Measurements from ENCODE around the gene CAMK1D.

DNA sequence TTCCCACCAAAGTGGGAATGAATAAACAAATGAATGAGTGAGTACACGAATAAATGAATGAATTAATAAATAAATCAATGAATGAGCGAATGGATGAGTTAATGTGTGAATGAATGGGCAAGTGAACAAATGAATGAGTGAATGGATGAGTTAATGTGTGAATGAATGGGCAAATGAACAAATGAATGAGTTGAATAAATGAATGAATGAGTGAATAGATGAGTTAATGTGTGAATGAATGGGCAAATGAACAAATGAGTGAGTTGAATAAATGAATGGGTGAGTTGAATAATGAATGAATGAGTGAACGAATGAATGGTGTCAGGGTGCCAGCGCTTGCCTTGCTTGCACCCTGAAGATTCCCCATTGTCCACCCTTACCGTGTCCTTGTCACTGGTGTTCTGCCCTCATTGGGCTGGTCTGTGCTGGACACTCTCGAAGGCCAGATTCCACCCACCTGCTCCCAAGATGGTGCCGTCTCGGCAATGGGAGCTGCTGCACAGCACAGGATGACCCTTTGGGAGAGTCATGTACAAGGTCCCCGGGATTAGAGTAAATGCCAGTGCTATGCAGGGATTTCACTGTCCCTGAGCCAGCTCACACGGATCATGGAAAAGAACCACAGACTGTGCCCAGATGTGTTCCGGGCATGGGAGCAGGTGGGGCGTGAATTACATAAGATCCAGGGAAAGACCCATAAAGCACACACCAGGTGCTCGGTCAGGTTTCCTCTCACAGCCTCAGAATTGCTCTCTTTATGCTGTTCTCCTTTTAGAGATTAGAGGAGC is 83.2 kb downstream of the CAMK1D start:
- TF ChIP-seq, protein P1, sequence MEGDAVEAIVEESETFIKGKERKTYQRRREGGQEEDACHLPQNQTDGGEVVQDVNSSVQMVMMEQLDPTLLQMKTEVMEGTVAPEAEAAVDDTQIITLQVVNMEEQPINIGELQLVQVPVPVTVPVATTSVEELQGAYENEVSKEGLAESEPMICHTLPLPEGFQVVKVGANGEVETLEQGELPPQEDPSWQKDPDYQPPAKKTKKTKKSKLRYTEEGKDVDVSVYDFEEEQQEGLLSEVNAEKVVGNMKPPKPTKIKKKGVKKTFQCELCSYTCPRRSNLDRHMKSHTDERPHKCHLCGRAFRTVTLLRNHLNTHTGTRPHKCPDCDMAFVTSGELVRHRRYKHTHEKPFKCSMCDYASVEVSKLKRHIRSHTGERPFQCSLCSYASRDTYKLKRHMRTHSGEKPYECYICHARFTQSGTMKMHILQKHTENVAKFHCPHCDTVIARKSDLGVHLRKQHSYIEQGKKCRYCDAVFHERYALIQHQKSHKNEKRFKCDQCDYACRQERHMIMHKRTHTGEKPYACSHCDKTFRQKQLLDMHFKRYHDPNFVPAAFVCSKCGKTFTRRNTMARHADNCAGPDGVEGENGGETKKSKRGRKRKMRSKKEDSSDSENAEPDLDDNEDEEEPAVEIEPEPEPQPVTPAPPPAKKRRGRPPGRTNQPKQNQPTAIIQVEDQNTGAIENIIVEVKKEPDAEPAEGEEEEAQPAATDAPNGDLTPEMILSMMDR (conservative IDR thresholded peaks at IDR 0.05; ENCODE audit: low read length) = no peak
- TF ChIP-seq EZH2phosphoT487 (IDR thresholded peaks at IDR 0.05; ENCODE audit: borderline replicate concordance, low read depth, low read length) = no peak

Data from OCI-LY7 (cell line).